ENCODE measurements around the gene DNASE1L1.

DNA sequence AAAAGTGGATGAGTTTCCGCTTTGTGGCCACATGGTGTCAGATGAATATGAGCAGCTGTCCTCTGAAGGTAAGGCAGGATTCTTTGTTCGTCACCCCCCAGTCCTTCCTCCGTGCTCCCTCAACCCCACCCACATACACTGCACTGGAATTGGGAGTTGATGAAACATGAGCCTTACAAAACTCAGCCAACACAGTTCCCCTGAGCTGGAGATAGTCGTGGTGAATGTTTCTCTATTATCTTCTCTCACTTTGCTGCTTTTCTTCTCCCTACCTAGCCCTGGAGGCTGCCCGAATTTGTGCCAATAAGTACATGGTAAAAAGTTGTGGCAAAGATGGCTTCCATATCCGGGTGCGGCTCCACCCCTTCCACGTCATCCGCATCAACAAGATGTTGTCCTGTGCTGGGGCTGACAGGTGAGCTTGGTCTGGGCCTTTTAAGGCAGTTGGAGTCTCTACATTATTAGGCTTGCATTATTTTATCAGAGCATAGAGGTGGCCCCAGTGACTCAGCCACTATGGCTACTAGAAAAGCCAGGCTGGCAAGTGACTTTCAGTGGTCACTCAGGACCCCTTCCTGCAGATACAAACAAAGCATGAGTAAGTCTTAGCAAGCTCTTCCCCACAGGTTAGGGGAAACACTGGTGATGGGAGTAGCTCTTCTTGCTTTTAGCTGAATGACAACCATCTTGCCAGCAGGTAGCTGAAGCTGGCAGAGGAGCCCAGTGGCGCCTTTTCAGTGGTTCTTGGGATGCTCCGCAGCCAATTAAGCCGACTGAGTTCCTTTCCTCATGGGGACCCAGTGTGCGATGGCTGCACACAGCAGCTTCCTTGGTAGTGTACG is 9.3 kb downstream of the DNASE1L1 start:
- TF ChIP-seq, protein P1, sequence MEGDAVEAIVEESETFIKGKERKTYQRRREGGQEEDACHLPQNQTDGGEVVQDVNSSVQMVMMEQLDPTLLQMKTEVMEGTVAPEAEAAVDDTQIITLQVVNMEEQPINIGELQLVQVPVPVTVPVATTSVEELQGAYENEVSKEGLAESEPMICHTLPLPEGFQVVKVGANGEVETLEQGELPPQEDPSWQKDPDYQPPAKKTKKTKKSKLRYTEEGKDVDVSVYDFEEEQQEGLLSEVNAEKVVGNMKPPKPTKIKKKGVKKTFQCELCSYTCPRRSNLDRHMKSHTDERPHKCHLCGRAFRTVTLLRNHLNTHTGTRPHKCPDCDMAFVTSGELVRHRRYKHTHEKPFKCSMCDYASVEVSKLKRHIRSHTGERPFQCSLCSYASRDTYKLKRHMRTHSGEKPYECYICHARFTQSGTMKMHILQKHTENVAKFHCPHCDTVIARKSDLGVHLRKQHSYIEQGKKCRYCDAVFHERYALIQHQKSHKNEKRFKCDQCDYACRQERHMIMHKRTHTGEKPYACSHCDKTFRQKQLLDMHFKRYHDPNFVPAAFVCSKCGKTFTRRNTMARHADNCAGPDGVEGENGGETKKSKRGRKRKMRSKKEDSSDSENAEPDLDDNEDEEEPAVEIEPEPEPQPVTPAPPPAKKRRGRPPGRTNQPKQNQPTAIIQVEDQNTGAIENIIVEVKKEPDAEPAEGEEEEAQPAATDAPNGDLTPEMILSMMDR (IDR thresholded peaks at IDR 0.05) = no peak
- TF ChIP-seq EZH2 (IDR thresholded peaks at IDR 0.05; ENCODE audit: borderline replicate concordance, insufficient read depth, low read depth, low read length, poor library complexity, severe bottlenecking) = no peak

Data from B cell (primary cell).